Uterus (tissue), 2 donors: ENCODE data around the gene LRRC4C.

ENCODE experiments used
- CTCF ChIP-seq, 4 experiments: fragments of 200-600 bp in 2 of 4; fragments of 450-650 bp in 2 of 4; sonication (generic) in 2 of 4; IDR thresholded peaks; one replicate each; pipeline ENCODE4 v1.5.1; 2016 to 2019; ENCODE audit warnings: antibody characterized with exemption in 4 of 4, mild to moderate bottlenecking in 2 of 4, moderate library complexity in 1 of 4
- POLR2A ChIP-seq, 2 donors: fragments of 450-650 bp; IDR thresholded peaks; one replicate each; pipeline ENCODE4 v1.6.1; 2016; ENCODE audit warnings: antibody characterized with exemption in 2 of 2, mild to moderate bottlenecking in 1 of 2, moderate library complexity in 1 of 2

GRCh38 chr11:41306431-41306830 lies 153.0 kb downstream of the LRRC4C start:
- no peak for TF ChIP-seq POLR2A (IDR thresholded peaks at IDR 0.05)
- TF ChIP-seq CTCF (IDR thresholded peaks at IDR 0.05), result no peak
